Measurements from ENCODE around the gene INSR. TPM values are rescaled to one million over a fixed set of nuclear protein-coding genes. Genes with fewer than 3 reads are reported as not detected.
A peak's percentile ranks its signal among the peaks of the same experiment; 100 is the strongest.
"Not testable (repeated sequence)": the region's sequence is repeated elsewhere in the genome, so short reads cannot be mapped to it uniquely, and the experiment has no call there.

The INSR gene
- total RNA-seq, 1 donor from 2014 or later, result 75.5 TPM

GRCh38 chr19:7225741-7226140 lies 68.5 kb downstream of the INSR start:
- no peak for DNase-seq (ENCODE audit: low spot score)

GRCh38 chr19:7224995-7225394 lies 69.2 kb downstream of the INSR start:
- DNase-seq (ENCODE audit: low spot score), result no peak

GRCh38 chr19:7224209-7224686 lies 70.0 kb downstream of the INSR start:
- DNase-seq (ENCODE audit: low spot score), result no peak

GRCh38 chr19:7223429-7223828 lies 70.8 kb downstream of the INSR start:
- DNase-seq (ENCODE audit: low spot score), result no peak

- no peak for DNase-seq (ENCODE audit: low spot score)
These were observed 75.2 kb downstream of the INSR start for GRCh38 chr19:7219056-7219455.

GRCh38 chr19:7217861-7218260 lies 76.4 kb downstream of the INSR start:
- no peak for DNase-seq (ENCODE audit: low spot score)

- DNase-seq (ENCODE audit: low spot score), result no peak
These were observed 77.8 kb downstream of the INSR start for GRCh38 chr19:7216373-7216902.

- no peak for DNase-seq (ENCODE audit: low spot score)
These were observed 79.0 kb downstream of the INSR start for GRCh38 chr19:7215176-7215575.

- no peak for DNase-seq (ENCODE audit: low spot score)
These were observed 79.7 kb downstream of the INSR start for GRCh38 chr19:7214324-7215089.

- no peak for DNase-seq (ENCODE audit: low spot score)
These were observed 80.4 kb downstream of the INSR start for GRCh38 chr19:7213628-7214323.

- no peak for DNase-seq (ENCODE audit: low spot score)
These were observed 82.8 kb downstream of the INSR start for GRCh38 chr19:7211191-7211951.

- DNase-seq (ENCODE audit: low spot score), result no peak
These were observed 83.9 kb downstream of the INSR start for GRCh38 chr19:7210359-7210758.

GRCh38 chr19:7209597-7210325 lies 84.5 kb downstream of the INSR start:
- not testable (repeated sequence) for DNase-seq (ENCODE audit: low spot score)

- not testable (repeated sequence) for DNase-seq (ENCODE audit: low spot score)
These were observed 85.2 kb downstream of the INSR start for GRCh38 chr19:7209036-7209435.

GRCh38 chr19:7203332-7203731 lies 90.9 kb downstream of the INSR start:
- DNase-seq (ENCODE audit: low spot score), result no peak

GRCh38 chr19:7202888-7203287 lies 91.3 kb downstream of the INSR start:
- no peak for DNase-seq (ENCODE audit: low spot score)

GRCh38 chr19:7200736-7201135 lies 93.5 kb downstream of the INSR start:
- no peak for DNase-seq (ENCODE audit: low spot score)

- no peak for DNase-seq (ENCODE audit: low spot score)
These were observed 94.3 kb downstream of the INSR start for GRCh38 chr19:7199613-7200533.

- DNase-seq (ENCODE audit: low spot score), result peak; percentile 97
These were observed 96.2 kb downstream of the INSR start for GRCh38 chr19:7197760-7198696.
